ENCODE measurements around the gene ATP5ME.

- no peak for TF ChIP-seq CTCF (IDR thresholded peaks at IDR 0.05; ENCODE audit: poor library complexity)
- TF ChIP-seq EZH2 (IDR thresholded peaks at IDR 0.05; ENCODE audit: borderline replicate concordance) = no peak
Observed at GRCh38 chr4:622996-623913, 50.8 kb downstream of the ATP5ME start.
